Bronchial epithelial cell (primary cell): ENCODE results near the gene CCNY. TPM values are rescaled to one million over a fixed set of nuclear protein-coding genes. Genes with fewer than 3 reads are reported as not detected.

Experiments used
- DNase-seq: peaks from one replicate; pipeline ENCODE4 v3.0.0-alpha.2; 2010; ENCODE audit warnings: low read depth
- FAIRE-seq: peaks from 2 replicates; lab custom pipeline; 2011; peaks lifted over from hg19 to GRCh38; lab: Jason Lieb, UNC
- H3K27me3 ChIP-seq: 2 replicates; pipeline ENCODE4 v1.5.1; 2011; ENCODE audit warnings: low read length; ENCODE audit not compliant: control insufficient read depth, insufficient read depth
- H3K36me3 ChIP-seq: 2 replicates; pipeline ENCODE4 v1.5.1; 2011; ENCODE audit warnings: low read length; ENCODE audit not compliant: control insufficient read depth, insufficient read depth
- H3K4me3 ChIP-seq: 2 replicates; pipeline ENCODE4 v1.5.1; 2011; ENCODE audit warnings: mild to moderate bottlenecking, low read depth, low read length, control low read depth
- total RNA-seq: library from RNA; depleted of rRNA; stranded (reverse); fragments of >200 nt; gene quantifications from 2 replicates; pipeline ENCODE4 v1.2.1, GENCODE V29; 2014
- TF ChIP-seq, protein P1 (sequence below): IDR thresholded peaks from 2 replicates; pipeline ENCODE4 v1.5.1; 2011; ENCODE audit warnings: mild to moderate bottlenecking, moderate library complexity, low read length, control low read depth, inconsistent platforms; ENCODE audit not compliant: insufficient read depth, severe bottlenecking

Gene CCNY
- total RNA-seq, 1 donor from 2014 or later: 66.3 TPM

DNA sequence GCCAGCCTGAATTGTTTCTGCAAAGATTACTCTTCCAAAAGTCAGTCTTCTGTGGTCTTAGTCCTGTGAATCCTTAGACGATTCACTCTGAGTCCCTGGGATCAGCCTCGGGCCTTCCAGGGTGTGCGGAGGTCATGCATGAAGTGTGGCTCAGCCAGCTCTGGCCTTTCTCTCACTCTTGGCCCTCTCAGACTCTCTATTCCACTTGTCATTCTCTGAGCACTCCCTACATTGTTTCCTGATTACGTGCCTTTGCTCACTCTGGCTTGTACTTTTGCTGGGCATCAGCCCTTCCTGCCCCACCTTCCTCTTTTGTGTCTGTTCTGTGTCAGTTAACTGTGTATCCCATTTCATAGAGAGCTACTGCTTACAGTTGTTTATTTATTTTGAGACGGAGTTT lies 36.0 kb downstream of the CCNY start:
- FAIRE-seq: peak; percentile 90

DNA sequence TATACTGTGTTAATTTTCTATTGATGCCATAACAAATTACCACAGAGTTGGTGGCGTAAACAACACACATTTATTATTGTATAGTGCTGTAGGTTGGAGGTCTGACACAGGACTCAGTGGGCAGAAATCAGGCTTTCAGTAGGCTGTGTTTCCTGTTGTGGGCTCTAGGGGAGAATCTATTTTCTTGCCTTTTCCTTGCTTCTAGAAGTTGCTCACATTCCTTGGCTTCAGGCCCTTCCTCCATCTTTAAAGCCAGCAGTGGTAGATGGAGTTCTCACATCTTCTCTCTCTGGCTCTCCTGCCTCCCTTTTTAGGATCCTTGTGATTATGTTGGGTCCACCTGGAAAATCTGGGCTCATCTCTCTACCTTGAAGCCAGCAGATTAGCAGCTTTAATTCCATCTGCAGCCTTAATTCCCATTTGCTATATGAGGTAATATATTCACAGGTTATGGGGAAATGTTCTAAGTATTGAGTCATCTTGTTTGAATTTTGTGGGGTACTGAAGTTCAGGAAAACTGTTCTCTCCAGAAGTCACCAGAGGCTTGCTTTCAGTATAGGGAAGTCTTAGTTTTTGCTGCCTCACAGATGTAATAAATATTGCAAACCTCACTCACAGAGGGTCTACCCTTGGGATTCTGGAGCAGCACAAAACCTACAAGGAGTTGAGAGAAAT lies 38.9 kb downstream of the CCNY start:
- FAIRE-seq (no peak), DNase-seq (peak; percentile 45)
- H3K4me3 ChIP-seq: no peak overlapping the region

More for the DNA sequence above, 36.0 kb downstream of the CCNY start:
- H3K4me3 ChIP-seq: no peak overlapping the region
- TF ChIP-seq, protein P1, sequence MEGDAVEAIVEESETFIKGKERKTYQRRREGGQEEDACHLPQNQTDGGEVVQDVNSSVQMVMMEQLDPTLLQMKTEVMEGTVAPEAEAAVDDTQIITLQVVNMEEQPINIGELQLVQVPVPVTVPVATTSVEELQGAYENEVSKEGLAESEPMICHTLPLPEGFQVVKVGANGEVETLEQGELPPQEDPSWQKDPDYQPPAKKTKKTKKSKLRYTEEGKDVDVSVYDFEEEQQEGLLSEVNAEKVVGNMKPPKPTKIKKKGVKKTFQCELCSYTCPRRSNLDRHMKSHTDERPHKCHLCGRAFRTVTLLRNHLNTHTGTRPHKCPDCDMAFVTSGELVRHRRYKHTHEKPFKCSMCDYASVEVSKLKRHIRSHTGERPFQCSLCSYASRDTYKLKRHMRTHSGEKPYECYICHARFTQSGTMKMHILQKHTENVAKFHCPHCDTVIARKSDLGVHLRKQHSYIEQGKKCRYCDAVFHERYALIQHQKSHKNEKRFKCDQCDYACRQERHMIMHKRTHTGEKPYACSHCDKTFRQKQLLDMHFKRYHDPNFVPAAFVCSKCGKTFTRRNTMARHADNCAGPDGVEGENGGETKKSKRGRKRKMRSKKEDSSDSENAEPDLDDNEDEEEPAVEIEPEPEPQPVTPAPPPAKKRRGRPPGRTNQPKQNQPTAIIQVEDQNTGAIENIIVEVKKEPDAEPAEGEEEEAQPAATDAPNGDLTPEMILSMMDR: no peak
- no peaks in the 10 kb centered on the region for H3K27me3 ChIP-seq
- DNase-seq: peak; percentile 94
- H3K36me3 ChIP-seq: peaks cover 2% of the 10 kb centered on the region

DNA sequence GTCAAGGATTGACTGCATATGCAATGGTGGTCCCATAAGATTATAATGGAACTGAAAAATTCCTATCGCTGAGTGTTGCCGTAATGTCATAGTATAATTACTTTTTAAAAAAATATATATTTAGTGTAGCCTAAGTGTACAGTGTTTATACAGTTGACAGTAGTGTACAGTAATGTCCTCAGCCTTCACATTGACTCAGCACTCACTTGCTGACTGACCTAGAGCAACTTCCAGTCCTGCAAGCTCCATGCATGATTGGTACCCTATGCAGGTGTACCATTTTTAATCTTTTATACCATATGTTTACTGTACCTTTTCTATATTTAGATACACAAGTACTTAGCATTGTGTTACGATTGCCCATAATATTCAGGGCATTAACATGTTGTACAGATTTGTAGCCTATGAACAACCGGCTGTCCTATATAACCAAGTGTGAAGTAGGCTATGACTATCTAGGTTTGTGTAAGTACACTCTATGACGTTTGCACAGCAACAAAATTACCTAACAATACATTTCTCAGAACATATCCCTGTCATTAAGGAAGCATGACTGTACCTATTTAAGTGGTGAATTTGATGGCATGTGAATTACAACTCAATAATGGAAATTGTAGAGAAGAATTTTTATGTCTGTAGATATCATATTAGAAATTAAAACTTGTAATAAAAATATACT lies 40.9 kb downstream of the CCNY start:
- peak; percentile 69 for DNase-seq
- Histone ChIP-seq H3K27me3 (no peaks in the 10 kb centered on the region), H3K4me3 (no peak overlapping the region), H3K36me3 (peaks cover 2% of the 10 kb centered on the region)
- TF ChIP-seq, protein P1: no peak
- FAIRE-seq: no peak

More for the DNA sequence above, 38.9 kb downstream of the CCNY start:
- Histone ChIP-seq H3K27me3 (no peaks in the 10 kb centered on the region), H3K36me3 (peaks cover 2% of the 10 kb centered on the region)
- TF ChIP-seq, protein P1: no peak

DNA sequence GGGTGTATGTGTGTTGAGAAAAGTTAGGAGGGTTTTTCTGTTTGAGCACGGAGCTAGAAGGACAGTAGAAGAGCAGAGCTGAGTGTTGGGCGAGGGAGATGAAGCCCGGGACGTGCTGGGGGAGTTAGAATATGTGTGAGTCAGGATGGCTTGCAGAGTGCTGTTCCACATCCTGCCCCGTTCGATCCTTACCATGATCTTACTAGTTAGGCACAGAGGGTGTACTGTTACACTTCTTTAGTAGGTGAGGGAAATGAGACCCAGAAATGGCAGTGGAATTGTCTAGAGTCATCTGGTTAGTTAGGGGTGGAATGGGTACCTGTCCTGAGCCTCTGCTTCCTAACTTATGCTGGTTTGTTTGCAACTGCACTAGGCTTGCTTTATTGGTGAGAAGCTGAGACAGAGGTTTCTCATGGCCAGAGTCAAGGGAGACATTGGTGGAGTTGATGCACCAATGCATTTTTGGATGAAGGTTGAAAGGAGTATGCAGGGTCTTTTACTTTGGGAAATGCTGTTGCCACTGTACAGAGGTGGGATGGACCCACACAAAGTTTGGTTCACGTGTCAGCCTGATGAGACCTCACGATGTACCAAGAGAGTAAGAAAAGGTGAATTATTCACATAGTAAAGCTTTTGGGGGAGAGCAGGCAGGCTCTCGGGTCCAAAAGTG lies 42.4 kb downstream of the CCNY start:
- peak; percentile 47 for DNase-seq
- FAIRE-seq: no peak
- no peaks in the 10 kb centered on the region for H3K27me3 ChIP-seq
- TF ChIP-seq, protein P1: no peak
- H3K4me3 ChIP-seq: no peak overlapping the region
- H3K36me3 ChIP-seq: no peaks in the 10 kb centered on the region

DNA sequence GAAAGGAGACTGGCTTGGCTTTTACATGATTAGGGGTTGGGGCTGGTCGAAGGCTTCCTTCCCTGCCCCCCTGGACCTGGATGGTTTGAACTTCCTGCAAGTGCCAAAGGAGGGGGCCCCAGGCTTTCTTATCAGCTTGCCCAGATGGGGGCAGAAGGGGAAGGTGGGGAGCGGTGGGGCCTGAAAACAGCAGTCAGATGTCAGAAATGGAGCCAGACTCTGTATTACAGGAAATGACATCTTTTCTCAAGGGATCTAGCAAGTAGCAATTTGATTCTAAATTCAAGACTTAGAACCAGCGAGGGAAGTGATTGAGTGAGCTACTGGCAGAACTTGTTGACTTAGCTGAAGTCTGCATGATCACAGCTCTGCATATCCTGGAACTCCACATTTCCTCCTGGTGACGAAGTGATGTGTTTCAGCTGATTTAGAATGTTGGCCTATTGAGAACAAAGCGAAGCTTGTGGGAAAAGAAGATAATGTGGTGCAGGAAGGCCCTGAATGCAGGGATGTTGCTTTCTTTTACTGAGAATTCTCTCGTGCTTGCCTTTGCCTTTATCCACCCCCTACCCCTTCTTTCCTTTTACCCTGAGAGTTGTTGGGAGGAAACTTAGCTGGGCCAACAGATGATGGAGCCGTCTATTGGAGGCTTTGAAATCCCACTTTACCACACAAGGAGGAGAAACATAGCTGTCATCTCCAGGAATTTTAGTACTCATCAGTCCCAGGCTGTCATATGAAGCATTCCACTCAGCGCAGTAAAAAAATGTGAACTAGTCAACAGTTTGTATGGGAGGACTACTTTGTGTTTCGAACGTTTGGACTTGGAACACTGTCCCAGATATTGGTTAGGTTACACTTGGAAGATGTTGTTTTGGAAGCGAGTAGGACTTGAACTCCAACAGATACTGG lies 43.2 kb downstream of the CCNY start:
- Histone ChIP-seq H3K4me3 (no peak overlapping the region), H3K36me3 (no peaks in the 10 kb centered on the region), H3K27me3 (no peaks in the 10 kb centered on the region)
- peak; percentile 63 for DNase-seq
- FAIRE-seq: peak; percentile 58
- TF ChIP-seq, protein P1: no peak
